ENCODE results near the gene SELL. TPM values are rescaled to one million over a fixed set of nuclear protein-coding genes. Genes with fewer than 3 reads are reported as not detected.
"Not testable (repeated sequence)": the region's sequence is repeated elsewhere in the genome, so short reads cannot be mapped to it uniquely, and the experiment has no call there.

The SELL gene
- total and polyA plus RNA-seq, 10 of the 15 experiments (the other 5 are each of a cell fraction or from before 2014, with no cell fraction given) = 31.8 to 66.0 (median 50.9) TPM

GRCh38 chr1:169670244-169670643 lies 41.2 kb downstream of the SELL start:
- POLR2A ChIA-PET; H3K9ac ChIP-seq (ENCODE audit: control insufficient read depth, insufficient read depth, low read length); H3K4me2 ChIP-seq (ENCODE audit: control insufficient read depth, insufficient read depth); H3K4me1 ChIP-seq (ENCODE audit: control insufficient read depth, insufficient read depth, low read length); FAIRE-seq; H4K20me1 ChIP-seq (ENCODE audit: control insufficient read depth, insufficient read depth); H3K27ac ChIP-seq (ENCODE audit: control insufficient read depth, insufficient read depth); H3K4me3 ChIP-seq; DNase-seq (ENCODE audit: low read depth, low spot score); H3K79me2 ChIP-seq (ENCODE audit: control insufficient read depth, insufficient read depth, low read length); H3K27me3 ChIP-seq (replicated peaks in 1 of 2; ENCODE audit: control insufficient read depth in 2 of 2, insufficient read depth in 2 of 2, low read length in 1 of 2); intact Hi-C loops (cut with micrococcal nuclease; ENCODE audit: unreplicated experiment); H2AFZ ChIP-seq (ENCODE audit: control insufficient read depth, low read depth, low read length); RAD21 ChIA-PET (ENCODE audit: unreplicated experiment); ATAC-seq; BruUV-seq (replicated peaks); H3K36me3 ChIP-seq (ENCODE audit: control insufficient read depth in 2 of 2, insufficient read depth in 2 of 2, low read length in 1 of 2); H3K9me3 ChIP-seq (replicated peaks; ENCODE audit: control insufficient read depth, insufficient read depth, low read length); in situ Hi-C loops (cut with MboI): not testable (repeated sequence)
- WGBS (ENCODE audit: insufficient coverage, insufficient replicate concordance, low lambda C conversion rate, missing lambda C conversion rate) = 100% methylated on average over 3 of the region's 3 CpGs
- CTCF ChIA-PET = interaction anchor here (1.8 kb wide), 1 partner anchor 11 kb away, joined by 8 read pairs; no protein-coding TSS in a partner anchor
- SMC1A ChIA-PET (ENCODE audit: uncharacterized antibody, unreplicated experiment) = interaction anchor here (1.0 kb wide), 1 partner anchor 27 kb away, joined by 3 read pairs; no protein-coding TSS in a partner anchor

- FAIRE-seq; H4K20me1 ChIP-seq (ENCODE audit: control insufficient read depth, insufficient read depth); DNase-seq (ENCODE audit: low read depth, low spot score); ATAC-seq; H3K4me3 ChIP-seq; CTCF ChIA-PET; H3K36me3 ChIP-seq (ENCODE audit: control insufficient read depth in 2 of 2, insufficient read depth in 2 of 2, low read length in 1 of 2); BruUV-seq (replicated peaks); H3K9me3 ChIP-seq (replicated peaks; ENCODE audit: control insufficient read depth, insufficient read depth, low read length); POLR2A ChIA-PET; in situ Hi-C loops (cut with MboI); H3K27me3 ChIP-seq (replicated peaks in 1 of 2; ENCODE audit: control insufficient read depth in 2 of 2, insufficient read depth in 2 of 2, low read length in 1 of 2); H3K9ac ChIP-seq (ENCODE audit: control insufficient read depth, insufficient read depth, low read length); intact Hi-C loops (cut with micrococcal nuclease; ENCODE audit: unreplicated experiment); H3K79me2 ChIP-seq (ENCODE audit: control insufficient read depth, insufficient read depth, low read length); H3K4me1 ChIP-seq (ENCODE audit: control insufficient read depth, insufficient read depth, low read length); SMC1A ChIA-PET (ENCODE audit: uncharacterized antibody, unreplicated experiment): not testable (repeated sequence)
- H3K27ac ChIP-seq (ENCODE audit: control insufficient read depth, insufficient read depth) = 0 out of 2 replicates have a peak overlapping the region, but pooled peaks have one; percentile 9
- H3K4me2 ChIP-seq (ENCODE audit: control insufficient read depth, insufficient read depth) = peak overlapping the region; percentile 33; the same call in 1 of the 2 replicates
- RAD21 ChIA-PET (ENCODE audit: unreplicated experiment) = interaction anchor here (1.5 kb wide), 1 partner anchor 66 kb away, joined by 3 read pairs; no protein-coding TSS in a partner anchor
- 91% methylated on average over 17 of the region's 28 CpGs for WGBS (ENCODE audit: insufficient coverage, insufficient replicate concordance, low lambda C conversion rate, missing lambda C conversion rate)
- H2AFZ ChIP-seq (ENCODE audit: control insufficient read depth, low read depth, low read length) = peak overlapping the region; percentile 85
Observed at GRCh38 chr1:169667699-169668596, 43.5 kb downstream of the SELL start.

Measured in GM12878 (cell line).